ENCODE results near the gene TFAP2C. TPM values are rescaled to one million over a fixed set of nuclear protein-coding genes. Genes with fewer than 3 reads are reported as not detected.

The TFAP2C gene
- total RNA-seq, 1 experiment from 2014 or later = 6.9 TPM

GRCh38 chr20:56687061-56687460 lies 58.0 kb downstream of the TFAP2C start:
- H3K79me2 ChIP-seq (ENCODE audit: insufficient read depth, low read length) = no peaks in the 10 kb centered on the region
- H3K9me3 ChIP-seq (ENCODE audit: control insufficient read depth in 1 of 2, insufficient read depth in 1 of 2, low read depth in 1 of 2, low read length in 2 of 2) = no peaks in the 10 kb centered on the region
- H2AFZ ChIP-seq (ENCODE audit: low read depth, low read length, poor library complexity, severe bottlenecking) = no peak overlapping the region
- no peak overlapping the region for H3K9ac ChIP-seq (ENCODE audit: low read length)
- DNase-seq (ENCODE audit: low read depth, low spot score) (no peak), ATAC-seq (no peak)
- no peaks in the 10 kb centered on the region for H4K20me1 ChIP-seq (ENCODE audit: insufficient read depth)
- H3K36me3 ChIP-seq (ENCODE audit: control insufficient read depth in 1 of 2, insufficient read depth in 2 of 2, low read length in 2 of 2) = no peaks in the 10 kb centered on the region
- BruUV-seq (replicated peaks) = no TSS peak
- H3K4me3 ChIP-seq (replicated peaks in 1 of 2; ENCODE audit: low read depth in 1 of 2, low read length in 2 of 2) = no peak overlapping the region
- TF ChIP-seq SIN3A (IDR thresholded peaks at IDR 0.05; ENCODE audit: low read depth) (no peak), CEBPB (IDR thresholded peaks at IDR 0.05; ENCODE audit: low read depth) (no peak), POLR2A (IDR thresholded peaks at IDR 0.05; ENCODE audit: borderline replicate concordance, extremely low read depth, insufficient read depth, insufficient read length) (no peak), ZFX (IDR thresholded peaks at IDR 0.05) (no peak), SP1 (IDR thresholded peaks at IDR 0.05; ENCODE audit: low read depth) (no peak), SRF (IDR thresholded peaks at IDR 0.05; ENCODE audit: low read depth) (no peak), YY1 (IDR thresholded peaks at IDR 0.05; ENCODE audit: extremely low read depth, insufficient replicate concordance, low read depth, low read length) (no peak), RAD21 (IDR thresholded peaks at IDR 0.05; ENCODE audit: low read depth) (no peak)
- H3K4me1 ChIP-seq (ENCODE audit: control insufficient read depth in 1 of 2, insufficient read depth in 2 of 2, low read length in 2 of 2) = peaks cover 0 to 17% of the 10 kb centered on the region in 2 experiments; a peak in 2 of 4 replicates
- no peaks in the 10 kb centered on the region for H3K9me2 ChIP-seq (ENCODE audit: insufficient read depth)
- no peak overlapping the region for H3K4me2 ChIP-seq (ENCODE audit: low read length)
- CTCF ChIA-PET = no interaction called here
- no peak overlapping the region for H3K27ac ChIP-seq (ENCODE audit: low read depth, low read length)
- intact Hi-C loops (cut with micrococcal nuclease) = no loop called here
- no peaks in the 10 kb centered on the region for H3K27me3 ChIP-seq (ENCODE audit: insufficient read depth, low read length)
- RAD21 ChIA-PET (ENCODE audit: low non-redundant PET in 1 of 2, low total read pairs in 2 of 2, uncharacterized antibody in 2 of 2, unreplicated experiment in 2 of 2) = interaction anchor here in 1 of 2 experiments (0.7 kb wide), 1 partner anchor 18 kb away, joined by 4 read pairs; no protein-coding TSS in a partner anchor
- POLR2A ChIA-PET = no interaction called here

DNA sequence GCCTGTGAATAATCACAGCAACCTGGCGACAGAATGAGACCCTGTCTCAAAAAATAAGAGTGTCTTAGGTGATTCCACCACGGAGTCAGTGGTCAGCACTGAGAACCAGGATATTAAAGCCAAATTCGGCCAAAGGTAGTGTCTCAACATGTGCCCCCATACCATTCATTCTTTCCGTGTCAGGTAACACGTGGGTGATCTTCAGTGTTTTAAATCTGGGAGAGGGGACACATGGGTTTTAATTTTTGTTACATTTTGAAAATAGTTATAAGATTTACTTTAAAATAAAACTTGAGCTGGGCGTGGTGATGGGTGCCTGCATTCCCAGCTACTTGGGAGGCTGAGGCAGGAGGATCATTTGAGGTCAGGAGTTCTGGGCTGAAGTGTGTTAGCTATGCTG lies 59.0 kb downstream of the TFAP2C start:
- Histone ChIP-seq H2AFZ (ENCODE audit: low read depth, low read length, poor library complexity, severe bottlenecking) (no peak overlapping the region), H3K79me2 (ENCODE audit: insufficient read depth, low read length) (no peaks in the 10 kb centered on the region), H3K4me1 (ENCODE audit: control insufficient read depth in 1 of 2, insufficient read depth in 2 of 2, low read length in 2 of 2) (peaks cover 0 to 17% of the 10 kb centered on the region in 2 experiments; a peak in 2 of 4 replicates), H3K9me3 (ENCODE audit: control insufficient read depth in 1 of 2, insufficient read depth in 1 of 2, low read depth in 1 of 2, low read length in 2 of 2) (no peaks in the 10 kb centered on the region), H4K20me1 (ENCODE audit: insufficient read depth) (no peaks in the 10 kb centered on the region), H3K36me3 (ENCODE audit: control insufficient read depth in 1 of 2, insufficient read depth in 2 of 2, low read length in 2 of 2) (no peaks in the 10 kb centered on the region), H3K9me2 (ENCODE audit: insufficient read depth) (no peaks in the 10 kb centered on the region), H3K4me2 (ENCODE audit: low read length) (no peak overlapping the region), H3K9ac (ENCODE audit: low read length) (no peak overlapping the region), H3K27ac (ENCODE audit: low read depth, low read length) (no peak overlapping the region), H3K27me3 (ENCODE audit: insufficient read depth, low read length) (no peaks in the 10 kb centered on the region), H3K4me3 (replicated peaks in 1 of 2; ENCODE audit: low read depth in 1 of 2, low read length in 2 of 2) (no peak overlapping the region)
- BruUV-seq (replicated peaks) = no TSS peak
- ChIA-PET POLR2A (no interaction called here), RAD21 (ENCODE audit: low non-redundant PET in 1 of 2, low total read pairs in 2 of 2, uncharacterized antibody in 2 of 2, unreplicated experiment in 2 of 2) (no interaction called here), CTCF (no interaction called here)
- no peak for DNase-seq (ENCODE audit: low read depth, low spot score)
- no peak for ATAC-seq
- no peak for TF ChIP-seq YY1 (IDR thresholded peaks at IDR 0.05; ENCODE audit: extremely low read depth, insufficient replicate concordance, low read depth, low read length)
- TF ChIP-seq RAD21 (IDR thresholded peaks at IDR 0.05; ENCODE audit: low read depth) = no peak
- intact Hi-C loops (cut with micrococcal nuclease) = no loop called here

Other genes with a start within 250 kb of the TFAP2C start
- gene AURKA, start 237.1 kb upstream of the TFAP2C start, total RNA-seq (2021; ENCODE audit: unreplicated experiment) = 80.1 TPM
- gene CSTF1, start 236.7 kb upstream of the TFAP2C start, total RNA-seq (2021; ENCODE audit: unreplicated experiment) = 44.5 TPM
- gene CASS4, start 217.0 kb upstream of the TFAP2C start, total RNA-seq (2021; ENCODE audit: unreplicated experiment) = 0.17 TPM
- gene RTF2, start 160.7 kb upstream of the TFAP2C start, total RNA-seq (2021; ENCODE audit: unreplicated experiment) = 73.8 TPM
- gene FAM209A, start 104.6 kb upstream of the TFAP2C start, total RNA-seq (2021; ENCODE audit: unreplicated experiment) = 0.34 TPM
- gene FAM209B, start 96.1 kb upstream of the TFAP2C start, total RNA-seq (2021; ENCODE audit: unreplicated experiment) = not detected